Activated T-cell treated with anti-CD3 and anti-CD28 coated beads, Interleukin-2, amount 50 U/mL, for 72 hours (primary cell): ENCODE data around the gene UGT2B17. TPM values are rescaled to one million over a fixed set of nuclear protein-coding genes. Genes with fewer than 3 reads are reported as not detected.
"Not testable (repeated sequence)": the region's sequence is repeated elsewhere in the genome, so short reads cannot be mapped to it uniquely, and the experiment has no call there.

ENCODE experiments used
- ATAC-seq, 2 donors: fragments of 150-1000 bp; cut with Tn5 transposase; replicated peaks in 1 of 2; 2 replicates each; pipeline ENCODE4 v1.10.0; 2021; ENCODE audit warnings: moderate library complexity in 2 of 2, mild to moderate bottlenecking in 1 of 2
- DNase-seq, 2 donors: peaks; one replicate each; pipeline ENCODE4 v3.0.0; 2021 to 2022; ENCODE audit warnings: mixed read lengths in 1 of 2
- H3K27ac Mint-ChIP-seq: one replicate; pipeline ENCODE4 v1.8.0; 2022; ENCODE audit warnings: mild to moderate bottlenecking, moderate library complexity, mixed read lengths
- H3K27me3 Mint-ChIP-seq: one replicate; pipeline ENCODE4 v1.8.0; 2022; ENCODE audit warnings: low read depth, mixed read lengths
- H3K36me3 Mint-ChIP-seq, 2 donors: one replicate each; pipeline ENCODE4 v1.8.0; 2022; ENCODE audit warnings: mixed read lengths in 2 of 2, mild to moderate bottlenecking in 1 of 2; ENCODE audit not compliant: insufficient read depth in 2 of 2
- H3K4me1 Mint-ChIP-seq: one replicate; pipeline ENCODE4 v1.8.0; 2022; ENCODE audit warnings: low read depth, mixed read lengths
- H3K4me3 Mint-ChIP-seq, 2 donors: one replicate each; pipeline ENCODE4 v1.8.0; 2022; ENCODE audit warnings: mild to moderate bottlenecking in 2 of 2, mixed read lengths in 2 of 2, moderate library complexity in 2 of 2
- H3K9me3 Mint-ChIP-seq, 2 donors: one replicate each; pipeline ENCODE4 v1.8.0; 2022; ENCODE audit warnings: mixed read lengths in 2 of 2
- total RNA-seq, 2 donors: library from RNA; stranded (reverse); gene quantifications; one replicate each; pipeline ENCODE4 v1.2.3, GENCODE V29; 2022

The UGT2B17 gene
- total RNA-seq, 2 donors from 2014 or later, result not detected

DNA sequence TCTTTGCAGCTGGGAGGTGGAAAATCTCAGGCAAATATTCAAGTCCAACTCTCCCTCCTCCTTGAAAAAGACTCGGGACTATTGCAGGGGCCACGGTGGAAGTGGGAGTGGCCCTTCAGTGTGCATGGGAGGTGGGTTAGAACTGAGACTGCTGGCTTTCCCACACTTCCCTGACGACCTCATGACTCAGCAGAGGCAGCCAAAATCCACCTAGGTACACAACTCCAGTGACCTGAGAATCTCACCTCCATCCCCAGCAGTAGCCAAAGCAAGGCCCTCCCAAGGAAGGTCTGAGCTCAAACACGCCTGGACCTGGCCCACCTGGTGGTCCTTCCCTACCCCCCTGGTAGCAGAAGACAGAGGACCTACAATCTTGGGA is 6.2 kb upstream of the UGT2B17 start:
- H3K36me3 Mint-ChIP-seq, result no peaks in the 10 kb centered on the region
- H3K4me3 Mint-ChIP-seq, result no peak overlapping the region
- no peaks in the 10 kb centered on the region for H3K9me3 Mint-ChIP-seq
- no peak for ATAC-seq
- no peak overlapping the region for H3K27ac Mint-ChIP-seq
- no peaks in the 10 kb centered on the region for H3K27me3 Mint-ChIP-seq
- H3K4me1 Mint-ChIP-seq, result no peaks in the 10 kb centered on the region
- no peak for DNase-seq

DNA sequence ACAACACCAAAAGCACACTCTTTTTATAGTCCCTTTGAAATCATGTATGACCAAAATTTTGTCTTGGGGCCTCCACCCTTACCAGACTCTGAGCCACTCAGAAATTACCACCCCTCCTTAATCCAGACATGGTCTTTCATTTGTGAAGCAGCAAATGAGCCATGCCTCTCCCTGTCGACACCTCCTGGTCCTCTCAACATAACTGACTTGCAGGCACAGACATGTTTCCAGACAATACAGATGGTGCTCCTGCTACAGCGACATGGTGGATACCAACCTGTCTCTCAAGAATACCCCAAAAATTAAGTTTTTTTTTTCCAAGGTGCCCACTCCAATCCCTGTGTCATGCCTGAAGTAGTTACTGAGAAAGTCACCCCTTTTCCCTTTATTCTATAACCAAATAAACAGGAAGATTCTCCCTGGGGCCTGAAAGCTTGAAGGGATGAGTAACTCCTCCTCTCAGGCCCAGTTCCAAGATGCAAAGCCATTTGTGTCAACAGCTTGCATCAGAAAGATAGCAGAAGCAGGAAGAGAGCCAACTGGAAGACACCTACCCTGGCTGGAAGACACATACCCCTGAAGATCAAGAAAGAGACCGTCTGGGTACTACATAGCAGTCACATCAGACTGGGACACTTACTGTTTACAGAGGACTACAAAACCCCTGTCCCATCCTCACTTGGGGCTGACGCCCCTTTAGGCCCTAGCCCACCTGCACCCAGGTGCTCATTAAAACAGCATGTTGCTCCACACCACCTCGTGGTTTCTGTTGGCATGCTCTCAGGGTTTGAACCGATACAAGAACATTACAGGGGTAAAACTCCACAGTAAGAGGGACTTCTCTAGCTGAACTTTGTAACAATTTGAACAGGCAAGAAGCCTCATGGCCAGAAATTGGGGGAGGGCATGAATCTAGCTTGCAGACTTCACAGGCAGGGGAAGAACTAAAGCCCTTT is 5.5 kb upstream of the UGT2B17 start:
- Mint-ChIP-seq H3K9me3 (no peaks in the 10 kb centered on the region), H3K27me3 (no peaks in the 10 kb centered on the region), H3K4me3 (no peak overlapping the region), H3K27ac (no peak overlapping the region), H3K36me3 (no peaks in the 10 kb centered on the region), H3K4me1 (no peaks in the 10 kb centered on the region)
- ATAC-seq (no peak), DNase-seq (no peak)

DNA sequence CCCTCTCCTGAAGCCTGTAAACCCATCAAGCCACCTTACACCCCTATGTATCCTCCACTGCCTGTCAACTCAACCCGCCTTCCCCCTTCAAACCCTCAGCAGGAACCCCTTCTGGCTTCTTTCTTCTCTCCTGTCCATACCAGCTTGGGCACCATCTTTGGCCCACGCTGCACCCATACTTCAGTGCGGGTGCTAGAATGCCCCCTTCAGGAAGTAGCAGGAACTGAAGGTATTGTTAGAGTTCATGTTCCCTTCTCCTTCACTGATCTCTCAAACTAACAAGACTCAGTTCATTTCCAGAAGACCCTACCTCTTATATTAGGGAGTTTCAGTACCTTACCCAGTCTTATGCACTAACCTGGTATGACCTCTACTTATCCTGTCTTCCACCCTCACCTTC is 1.5 kb upstream of the UGT2B17 start:
- no peak overlapping the region for H3K27ac Mint-ChIP-seq
- no peaks in the 10 kb centered on the region for H3K4me1 Mint-ChIP-seq
- no peaks in the 10 kb centered on the region for H3K27me3 Mint-ChIP-seq
- ATAC-seq (no peak), DNase-seq (no peak)
- no peak overlapping the region for H3K4me3 Mint-ChIP-seq
- no peaks in the 10 kb centered on the region for H3K9me3 Mint-ChIP-seq
- no peaks in the 10 kb centered on the region for H3K36me3 Mint-ChIP-seq

DNA sequence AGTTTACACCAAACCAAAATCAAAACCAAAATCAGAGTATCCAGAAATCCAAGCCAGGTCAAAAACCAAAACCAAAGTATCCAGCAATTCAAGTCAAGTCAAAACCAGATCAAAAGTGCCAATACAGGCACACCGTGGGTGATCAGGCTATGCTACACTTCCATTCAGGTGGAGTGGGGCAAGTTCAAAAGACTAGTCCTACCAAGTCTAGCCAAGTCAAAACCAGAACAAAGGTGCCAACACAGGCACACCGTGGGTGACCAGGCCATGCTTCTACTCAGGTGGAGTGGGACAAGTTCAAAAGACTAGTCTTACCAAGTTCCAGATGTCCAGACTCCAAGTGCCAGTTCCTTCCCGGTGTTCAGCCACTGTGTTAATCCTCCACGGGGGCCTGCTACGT is 486 bp downstream of the UGT2B17 start:
- ATAC-seq, H3K27ac Mint-ChIP-seq, H3K4me1 Mint-ChIP-seq, DNase-seq, H3K36me3 Mint-ChIP-seq, H3K9me3 Mint-ChIP-seq, H3K27me3 Mint-ChIP-seq, H3K4me3 Mint-ChIP-seq: not testable (repeated sequence)

DNA sequence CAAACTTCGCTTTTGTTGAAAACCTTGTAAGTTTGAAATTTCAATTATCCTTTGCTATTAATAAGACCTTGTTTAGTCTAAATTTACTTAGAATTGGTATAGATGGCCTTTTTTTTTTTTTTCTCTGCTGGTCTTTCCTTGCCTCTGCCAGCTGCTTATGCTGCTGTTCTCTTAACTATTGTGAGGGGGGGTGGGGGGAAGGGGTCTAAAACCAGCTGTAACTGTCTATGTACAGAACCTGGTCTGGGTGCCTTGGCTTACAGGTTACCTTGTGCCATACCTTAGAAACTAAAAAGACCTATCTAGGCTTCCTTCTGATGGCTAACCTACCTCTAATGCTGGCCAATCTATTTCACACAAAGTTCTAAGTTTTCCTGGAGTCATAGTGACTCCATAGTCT is 1.0 kb downstream of the UGT2B17 start:
- Mint-ChIP-seq H3K36me3 (no peaks in the 10 kb centered on the region), H3K27ac (no peak overlapping the region), H3K4me3 (no peak overlapping the region), H3K4me1 (no peaks in the 10 kb centered on the region), H3K27me3 (no peaks in the 10 kb centered on the region), H3K9me3 (no peaks in the 10 kb centered on the region)
- ATAC-seq, result no peak
- no peak for DNase-seq

DNA sequence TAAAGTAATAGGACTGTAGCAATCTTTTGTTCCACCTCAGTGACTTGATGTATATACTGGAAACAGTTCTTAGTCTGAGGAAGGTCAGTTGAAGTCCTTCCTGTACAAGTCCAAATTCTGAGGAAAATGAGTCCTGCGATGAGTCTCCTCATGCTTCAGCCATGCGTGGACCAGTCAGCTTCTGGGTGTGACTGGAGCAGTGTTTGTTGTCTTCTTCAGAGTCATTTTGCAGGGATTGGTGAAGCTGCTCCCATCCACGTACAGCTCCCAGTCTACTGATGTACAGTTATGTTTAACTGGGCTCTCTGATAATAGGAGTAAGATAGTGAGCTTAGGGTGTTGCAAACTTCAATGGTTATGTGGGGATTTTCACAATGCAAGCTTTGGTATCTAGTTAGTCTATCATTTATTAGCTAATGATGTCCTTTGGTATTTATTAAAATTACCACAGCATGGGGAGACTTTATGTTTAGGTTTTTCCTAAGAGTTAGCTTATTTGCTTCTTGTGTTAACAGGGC is 3.4 kb downstream of the UGT2B17 start:
- Mint-ChIP-seq H3K9me3 (no peaks in the 10 kb centered on the region), H3K27ac (no peak overlapping the region), H3K27me3 (no peaks in the 10 kb centered on the region), H3K36me3 (no peaks in the 10 kb centered on the region), H3K4me3 (no peak overlapping the region), H3K4me1 (no peaks in the 10 kb centered on the region)
- DNase-seq (no peak), ATAC-seq (no peak)

DNA sequence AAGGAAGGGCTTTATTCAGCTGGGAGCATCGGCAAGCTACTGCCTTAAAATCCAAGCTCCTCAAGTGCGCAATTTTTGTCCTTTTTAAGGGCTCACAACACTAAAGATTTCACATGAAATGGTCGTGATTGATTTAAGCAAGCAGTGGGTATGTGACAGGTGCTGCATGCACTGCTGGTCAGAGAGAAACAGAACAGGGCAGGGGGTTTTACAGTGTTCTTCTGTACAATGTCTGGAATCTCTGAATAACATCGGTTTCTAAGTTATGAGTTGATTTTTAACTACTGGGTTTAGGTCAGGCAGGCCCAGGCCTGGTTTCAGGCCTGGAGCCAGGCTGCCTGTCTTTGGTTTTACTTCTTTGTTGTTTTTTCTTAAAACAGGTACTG is 6.0 kb downstream of the UGT2B17 start:
- ATAC-seq (no peak), DNase-seq (no peak)
- no peak overlapping the region for H3K27ac Mint-ChIP-seq
- H3K4me3 Mint-ChIP-seq, result no peak overlapping the region
- H3K9me3 Mint-ChIP-seq, result no peaks in the 10 kb centered on the region
- H3K4me1 Mint-ChIP-seq, result no peaks in the 10 kb centered on the region
- no peaks in the 10 kb centered on the region for H3K27me3 Mint-ChIP-seq
- H3K36me3 Mint-ChIP-seq, result no peaks in the 10 kb centered on the region

DNA sequence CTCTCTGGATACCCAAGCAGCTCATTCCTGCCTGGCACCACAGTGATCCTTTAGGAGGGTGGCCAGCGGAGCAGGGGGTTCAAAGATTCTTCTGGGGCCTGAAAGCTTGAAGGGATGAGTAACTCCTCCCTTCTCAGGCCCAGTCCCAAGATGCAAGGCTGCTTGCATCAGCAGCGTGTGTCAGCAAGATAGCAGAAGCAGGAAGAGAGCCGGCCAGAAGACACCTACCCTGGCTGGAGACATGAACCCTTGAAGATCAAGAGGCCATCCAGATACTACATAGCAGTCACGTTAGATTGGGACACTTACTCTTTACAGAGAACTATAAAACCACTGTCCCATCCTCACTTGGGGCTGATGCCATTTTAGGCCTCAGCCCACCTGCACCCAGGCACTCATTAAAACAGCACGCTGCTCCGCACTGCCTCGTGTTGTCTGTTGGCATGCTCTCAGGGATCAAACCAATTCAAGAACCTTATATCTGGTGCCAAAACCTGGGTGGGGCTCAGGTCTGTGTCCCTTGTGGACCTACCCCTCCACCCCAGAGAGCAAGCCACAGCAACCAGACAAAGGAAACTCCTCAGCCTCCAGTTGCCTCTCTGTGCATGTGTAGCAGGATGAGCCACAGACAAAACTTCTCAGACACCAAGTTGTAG is 6.5 kb downstream of the UGT2B17 start:
- DNase-seq (no peak), ATAC-seq (no peak)
- Mint-ChIP-seq H3K4me1 (no peaks in the 10 kb centered on the region), H3K36me3 (no peaks in the 10 kb centered on the region), H3K9me3 (no peaks in the 10 kb centered on the region), H3K27me3 (no peaks in the 10 kb centered on the region), H3K27ac (no peak overlapping the region), H3K4me3 (no peak overlapping the region)

DNA sequence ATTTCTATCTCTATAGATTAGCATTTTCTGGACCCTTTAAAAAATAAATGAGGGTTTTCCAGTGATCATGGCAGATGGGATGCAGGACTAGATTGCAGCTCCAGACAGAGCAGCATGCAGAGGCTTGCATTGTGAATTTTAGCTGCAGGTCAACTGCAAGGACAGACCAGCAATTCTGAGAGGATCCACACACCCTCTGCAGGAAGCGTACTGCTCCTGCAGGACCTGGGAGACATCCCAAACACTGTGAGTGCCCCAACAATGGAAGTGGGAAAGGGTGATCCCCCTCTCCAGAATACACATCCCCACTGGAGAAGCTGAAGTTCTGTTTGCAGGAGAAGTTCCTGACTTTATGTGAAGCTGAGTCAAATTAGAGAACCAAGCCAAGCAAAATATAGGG is 7.1 kb downstream of the UGT2B17 start:
- H3K36me3 Mint-ChIP-seq, H3K27ac Mint-ChIP-seq, H3K4me3 Mint-ChIP-seq, ATAC-seq, H3K9me3 Mint-ChIP-seq, H3K4me1 Mint-ChIP-seq, H3K27me3 Mint-ChIP-seq, DNase-seq: not testable (repeated sequence)

DNA sequence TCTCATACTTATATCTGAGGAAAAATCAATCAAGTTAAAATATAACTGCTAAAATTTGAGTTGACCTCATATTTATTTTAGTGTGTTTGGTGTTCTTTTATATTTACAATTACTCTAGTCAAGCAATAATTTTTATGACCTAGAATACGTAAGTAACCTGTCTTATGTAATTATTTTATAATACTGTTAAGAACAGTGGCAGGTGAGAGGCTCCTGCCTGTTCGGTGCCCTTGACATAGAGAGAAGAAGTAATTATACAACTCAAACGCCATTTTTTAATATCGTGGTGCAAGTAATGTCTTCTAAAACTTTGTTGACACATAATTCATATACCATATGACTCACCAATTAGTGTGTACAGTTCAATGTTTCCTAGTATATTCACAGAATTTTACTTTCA is 7.6 kb downstream of the UGT2B17 start:
- H3K27ac Mint-ChIP-seq, H3K4me3 Mint-ChIP-seq, H3K4me1 Mint-ChIP-seq: not testable (repeated sequence)

DNA sequence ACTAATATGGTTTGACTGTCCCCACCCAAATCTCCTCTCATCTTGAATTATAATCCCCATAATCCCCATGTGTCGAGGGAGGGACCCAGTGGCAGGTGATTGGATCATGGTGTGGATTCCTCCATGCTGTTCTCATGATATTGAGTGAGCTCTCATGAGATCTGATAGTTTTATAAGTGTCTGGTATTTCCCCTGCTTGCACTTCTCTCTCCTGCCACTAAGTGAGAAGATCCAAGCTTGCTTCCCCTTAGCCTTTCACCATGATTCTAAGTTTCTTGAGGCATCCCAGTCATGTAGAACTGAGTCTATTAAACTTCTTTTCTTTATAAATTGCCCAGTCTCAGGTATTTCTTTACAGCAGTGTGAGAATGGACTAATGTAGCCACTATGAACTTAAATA is 9.8 kb downstream of the UGT2B17 start:
- not testable (repeated sequence) for H3K9me3 Mint-ChIP-seq, DNase-seq, H3K4me1 Mint-ChIP-seq, ATAC-seq, H3K36me3 Mint-ChIP-seq, H3K4me3 Mint-ChIP-seq, H3K27me3 Mint-ChIP-seq, H3K27ac Mint-ChIP-seq

More for the DNA sequence above, 7.6 kb downstream of the UGT2B17 start:
- not testable (repeated sequence) for ATAC-seq, DNase-seq, H3K36me3 Mint-ChIP-seq, H3K9me3 Mint-ChIP-seq, H3K27me3 Mint-ChIP-seq

DNA sequence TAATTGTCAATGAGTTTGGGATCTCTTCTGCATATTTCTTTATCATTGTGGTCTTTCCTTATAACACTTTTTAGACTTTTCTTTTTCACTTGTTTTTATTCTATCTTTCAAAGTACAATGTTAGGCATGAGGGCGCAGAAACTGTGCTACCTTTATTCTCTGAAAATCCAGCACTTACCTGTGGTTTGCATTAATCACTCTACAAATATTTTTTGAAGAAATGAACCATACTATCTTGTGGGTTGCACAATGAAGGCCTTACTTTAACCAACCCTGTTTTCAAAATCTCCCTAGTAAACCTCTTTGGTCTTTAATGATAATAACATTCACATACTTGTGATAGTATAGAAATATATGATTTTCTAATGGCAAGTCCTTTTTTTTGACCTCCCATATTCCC is 11.0 kb downstream of the UGT2B17 start:
- H3K4me3 Mint-ChIP-seq, H3K27me3 Mint-ChIP-seq, H3K27ac Mint-ChIP-seq, H3K9me3 Mint-ChIP-seq, DNase-seq, H3K4me1 Mint-ChIP-seq, H3K36me3 Mint-ChIP-seq, ATAC-seq: not testable (repeated sequence)

DNA sequence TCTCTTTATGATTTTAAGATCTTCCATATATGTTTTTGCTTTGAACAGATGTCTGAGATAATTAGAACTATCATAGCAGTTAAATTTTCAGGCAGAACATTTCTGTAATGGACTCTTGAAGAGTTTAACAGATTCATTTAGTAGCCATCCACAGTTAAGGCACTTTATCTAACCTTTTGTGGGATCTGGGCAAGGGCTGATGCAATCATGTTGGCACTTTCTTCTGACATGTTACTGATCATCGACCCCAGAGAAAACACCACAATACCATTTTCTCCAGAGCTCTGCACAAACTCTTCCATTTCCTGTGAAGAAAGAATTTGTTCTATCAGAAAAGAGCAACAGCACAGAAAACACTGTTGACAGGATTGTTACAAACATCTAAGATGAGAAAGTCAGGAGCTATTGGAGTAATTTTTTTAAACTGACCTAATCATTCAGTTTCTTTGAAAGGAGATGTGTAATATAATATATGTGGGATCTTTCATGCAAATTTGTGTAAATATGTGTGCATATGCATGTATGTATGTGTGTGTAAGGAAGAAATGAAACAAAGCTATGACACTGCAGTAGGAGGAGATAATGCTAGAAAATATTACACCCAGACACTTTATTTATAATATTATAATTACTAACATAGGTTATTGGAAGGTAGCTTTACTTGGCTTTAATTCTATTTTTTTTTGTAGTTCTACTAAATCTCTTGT is 15.6 kb downstream of the UGT2B17 start:
- ATAC-seq, H3K27ac Mint-ChIP-seq, H3K4me1 Mint-ChIP-seq, DNase-seq, H3K36me3 Mint-ChIP-seq, H3K27me3 Mint-ChIP-seq, H3K4me3 Mint-ChIP-seq, H3K9me3 Mint-ChIP-seq: not testable (repeated sequence)
